ENCODE data around the gene SPECC1. TPM values are rescaled to one million over a fixed set of nuclear protein-coding genes. Genes with fewer than 3 reads are reported as not detected.

Gene SPECC1
- total and polyA plus RNA-seq, 2 of the 13 experiments (the other 11 are each of a cell fraction or from before 2014, with no cell fraction given), result 2.3 to 6.9 TPM

DNA sequence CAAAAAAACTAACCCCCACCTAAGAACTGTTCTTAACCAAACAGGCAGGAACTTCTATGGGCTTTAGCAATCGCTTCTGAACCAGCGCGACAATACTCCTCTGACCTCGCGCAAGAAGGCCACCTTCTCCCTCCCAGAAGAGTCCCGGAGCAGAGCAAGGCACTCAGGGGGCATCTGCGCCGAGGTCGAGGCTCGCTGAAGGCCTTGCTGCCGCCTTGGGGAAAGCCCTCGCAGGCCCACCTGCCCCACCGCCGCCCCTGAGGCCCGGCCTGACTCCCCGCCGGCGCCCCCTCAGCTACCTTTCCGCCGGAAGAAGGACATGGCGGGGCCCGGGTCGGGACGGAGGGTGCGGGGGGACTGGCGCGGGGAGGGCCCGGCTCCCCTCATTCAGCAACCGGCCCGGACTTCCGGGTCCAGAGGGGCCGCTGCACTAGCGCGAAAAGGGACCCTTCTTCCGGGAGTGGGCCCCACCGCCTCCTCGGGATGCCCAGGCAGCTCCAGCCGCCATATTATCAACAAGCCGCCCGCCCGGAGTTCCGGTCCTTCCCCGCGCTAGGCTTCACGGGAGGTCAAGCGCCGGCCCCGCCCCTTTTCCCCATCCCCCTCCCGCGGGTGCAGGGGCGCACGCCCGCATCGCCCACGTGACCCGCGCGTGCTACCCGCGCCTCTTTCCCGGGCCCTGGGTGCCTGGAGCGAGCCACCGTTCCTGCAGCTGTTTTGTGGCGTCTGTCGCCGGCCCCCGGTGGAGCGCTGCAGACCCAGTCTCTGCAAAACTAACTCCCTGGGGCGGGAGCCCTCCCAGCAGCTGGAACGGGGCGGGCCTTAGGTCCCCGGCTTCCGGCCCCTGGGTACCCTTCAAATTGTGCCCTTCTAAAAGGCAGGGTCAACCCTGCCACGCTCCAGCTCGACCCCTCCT is 31.6 kb upstream of the SPECC1 start, which contains the start of gene AKAP10 (continued):
- TF ChIP-seq, protein P1, sequence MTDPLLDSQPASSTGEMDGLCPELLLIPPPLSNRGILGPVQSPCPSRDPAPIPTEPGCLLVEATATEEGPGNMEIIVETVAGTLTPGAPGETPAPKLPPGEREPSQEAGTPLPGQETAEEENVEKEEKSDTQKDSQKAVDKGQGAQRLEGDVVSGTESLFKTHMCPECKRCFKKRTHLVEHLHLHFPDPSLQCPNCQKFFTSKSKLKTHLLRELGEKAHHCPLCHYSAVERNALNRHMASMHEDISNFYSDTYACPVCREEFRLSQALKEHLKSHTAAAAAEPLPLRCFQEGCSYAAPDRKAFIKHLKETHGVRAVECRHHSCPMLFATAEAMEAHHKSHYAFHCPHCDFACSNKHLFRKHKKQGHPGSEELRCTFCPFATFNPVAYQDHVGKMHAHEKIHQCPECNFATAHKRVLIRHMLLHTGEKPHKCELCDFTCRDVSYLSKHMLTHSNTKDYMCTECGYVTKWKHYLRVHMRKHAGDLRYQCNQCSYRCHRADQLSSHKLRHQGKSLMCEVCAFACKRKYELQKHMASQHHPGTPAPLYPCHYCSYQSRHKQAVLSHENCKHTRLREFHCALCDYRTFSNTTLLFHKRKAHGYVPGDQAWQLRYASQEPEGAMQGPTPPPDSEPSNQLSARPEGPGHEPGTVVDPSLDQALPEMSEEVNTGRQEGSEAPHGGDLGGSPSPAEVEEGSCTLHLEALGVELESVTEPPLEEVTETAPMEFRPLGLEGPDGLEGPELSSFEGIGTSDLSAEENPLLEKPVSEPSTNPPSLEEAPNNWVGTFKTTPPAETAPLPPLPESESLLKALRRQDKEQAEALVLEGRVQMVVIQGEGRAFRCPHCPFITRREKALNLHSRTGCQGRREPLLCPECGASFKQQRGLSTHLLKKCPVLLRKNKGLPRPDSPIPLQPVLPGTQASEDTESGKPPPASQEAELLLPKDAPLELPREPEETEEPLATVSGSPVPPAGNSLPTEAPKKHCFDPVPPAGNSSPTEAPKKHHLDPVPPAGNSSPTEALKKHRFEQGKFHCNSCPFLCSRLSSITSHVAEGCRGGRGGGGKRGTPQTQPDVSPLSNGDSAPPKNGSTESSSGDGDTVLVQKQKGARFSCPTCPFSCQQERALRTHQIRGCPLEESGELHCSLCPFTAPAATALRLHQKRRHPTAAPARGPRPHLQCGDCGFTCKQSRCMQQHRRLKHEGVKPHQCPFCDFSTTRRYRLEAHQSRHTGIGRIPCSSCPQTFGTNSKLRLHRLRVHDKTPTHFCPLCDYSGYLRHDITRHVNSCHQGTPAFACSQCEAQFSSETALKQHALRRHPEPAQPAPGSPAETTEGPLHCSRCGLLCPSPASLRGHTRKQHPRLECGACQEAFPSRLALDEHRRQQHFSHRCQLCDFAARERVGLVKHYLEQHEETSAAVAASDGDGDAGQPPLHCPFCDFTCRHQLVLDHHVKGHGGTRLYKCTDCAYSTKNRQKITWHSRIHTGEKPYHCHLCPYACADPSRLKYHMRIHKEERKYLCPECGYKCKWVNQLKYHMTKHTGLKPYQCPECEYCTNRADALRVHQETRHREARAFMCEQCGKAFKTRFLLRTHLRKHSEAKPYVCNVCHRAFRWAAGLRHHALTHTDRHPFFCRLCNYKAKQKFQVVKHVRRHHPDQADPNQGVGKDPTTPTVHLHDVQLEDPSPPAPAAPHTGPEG (CRISPR knock-in tag; IDR thresholded peaks at IDR 0.05), result peak; percentile 87; the same call in 1 of the 2 replicates
- TF ChIP-seq, protein P2, sequence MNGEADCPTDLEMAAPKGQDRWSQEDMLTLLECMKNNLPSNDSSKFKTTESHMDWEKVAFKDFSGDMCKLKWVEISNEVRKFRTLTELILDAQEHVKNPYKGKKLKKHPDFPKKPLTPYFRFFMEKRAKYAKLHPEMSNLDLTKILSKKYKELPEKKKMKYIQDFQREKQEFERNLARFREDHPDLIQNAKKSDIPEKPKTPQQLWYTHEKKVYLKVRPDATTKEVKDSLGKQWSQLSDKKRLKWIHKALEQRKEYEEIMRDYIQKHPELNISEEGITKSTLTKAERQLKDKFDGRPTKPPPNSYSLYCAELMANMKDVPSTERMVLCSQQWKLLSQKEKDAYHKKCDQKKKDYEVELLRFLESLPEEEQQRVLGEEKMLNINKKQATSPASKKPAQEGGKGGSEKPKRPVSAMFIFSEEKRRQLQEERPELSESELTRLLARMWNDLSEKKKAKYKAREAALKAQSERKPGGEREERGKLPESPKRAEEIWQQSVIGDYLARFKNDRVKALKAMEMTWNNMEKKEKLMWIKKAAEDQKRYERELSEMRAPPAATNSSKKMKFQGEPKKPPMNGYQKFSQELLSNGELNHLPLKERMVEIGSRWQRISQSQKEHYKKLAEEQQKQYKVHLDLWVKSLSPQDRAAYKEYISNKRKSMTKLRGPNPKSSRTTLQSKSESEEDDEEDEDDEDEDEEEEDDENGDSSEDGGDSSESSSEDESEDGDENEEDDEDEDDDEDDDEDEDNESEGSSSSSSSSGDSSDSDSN (CRISPR knock-in tag; IDR thresholded peaks at IDR 0.05), result peak; percentile 77
- TF ChIP-seq FLYWCH1 (CRISPR knock-in tag; IDR thresholded peaks at IDR 0.05) (peak; percentile 48; the same call in 1 of the 2 replicates), NFYC (CRISPR knock-in tag; IDR thresholded peaks at IDR 0.05) (no peak; the same call in none of the 2 replicates), ZNF430 (CRISPR knock-in tag; IDR thresholded peaks at IDR 0.05) (peak; percentile 84; the same call in 1 of the 2 replicates), NCOA5 (CRISPR knock-in tag; IDR thresholded peaks at IDR 0.05) (no peak), ZNF589 (CRISPR knock-in tag; conservative IDR thresholded peaks at IDR 0.05) (peak; percentile 90; the same call in 1 of the 2 replicates), NCOR1 (IDR thresholded peaks at IDR 0.05; ENCODE audit: borderline replicate concordance, low read length) (no peak), ZBTB21 (CRISPR knock-in tag; IDR thresholded peaks at IDR 0.05) (no peak), JUND (CRISPR knock-in tag; IDR thresholded peaks at IDR 0.05) (0 out of 2 replicates have a peak, but pooled peaks have one; percentile 38)
- TF ChIP-seq, protein P3, sequence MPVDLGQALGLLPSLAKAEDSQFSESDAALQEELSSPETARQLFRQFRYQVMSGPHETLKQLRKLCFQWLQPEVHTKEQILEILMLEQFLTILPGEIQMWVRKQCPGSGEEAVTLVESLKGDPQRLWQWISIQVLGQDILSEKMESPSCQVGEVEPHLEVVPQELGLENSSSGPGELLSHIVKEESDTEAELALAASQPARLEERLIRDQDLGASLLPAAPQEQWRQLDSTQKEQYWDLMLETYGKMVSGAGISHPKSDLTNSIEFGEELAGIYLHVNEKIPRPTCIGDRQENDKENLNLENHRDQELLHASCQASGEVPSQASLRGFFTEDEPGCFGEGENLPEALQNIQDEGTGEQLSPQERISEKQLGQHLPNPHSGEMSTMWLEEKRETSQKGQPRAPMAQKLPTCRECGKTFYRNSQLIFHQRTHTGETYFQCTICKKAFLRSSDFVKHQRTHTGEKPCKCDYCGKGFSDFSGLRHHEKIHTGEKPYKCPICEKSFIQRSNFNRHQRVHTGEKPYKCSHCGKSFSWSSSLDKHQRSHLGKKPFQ (CRISPR knock-in tag; IDR thresholded peaks at IDR 0.05; ENCODE audit: insufficient replicate concordance), result peak; percentile 84
- TF ChIP-seq, protein P4, sequence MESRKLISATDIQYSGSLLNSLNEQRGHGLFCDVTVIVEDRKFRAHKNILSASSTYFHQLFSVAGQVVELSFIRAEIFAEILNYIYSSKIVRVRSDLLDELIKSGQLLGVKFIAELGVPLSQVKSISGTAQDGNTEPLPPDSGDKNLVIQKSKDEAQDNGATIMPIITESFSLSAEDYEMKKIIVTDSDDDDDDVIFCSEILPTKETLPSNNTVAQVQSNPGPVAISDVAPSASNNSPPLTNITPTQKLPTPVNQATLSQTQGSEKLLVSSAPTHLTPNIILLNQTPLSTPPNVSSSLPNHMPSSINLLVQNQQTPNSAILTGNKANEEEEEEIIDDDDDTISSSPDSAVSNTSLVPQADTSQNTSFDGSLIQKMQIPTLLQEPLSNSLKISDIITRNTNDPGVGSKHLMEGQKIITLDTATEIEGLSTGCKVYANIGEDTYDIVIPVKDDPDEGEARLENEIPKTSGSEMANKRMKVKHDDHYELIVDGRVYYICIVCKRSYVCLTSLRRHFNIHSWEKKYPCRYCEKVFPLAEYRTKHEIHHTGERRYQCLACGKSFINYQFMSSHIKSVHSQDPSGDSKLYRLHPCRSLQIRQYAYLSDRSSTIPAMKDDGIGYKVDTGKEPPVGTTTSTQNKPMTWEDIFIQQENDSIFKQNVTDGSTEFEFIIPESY (CRISPR knock-in tag; IDR thresholded peaks at IDR 0.05), result no peak
- TF ChIP-seq, protein P5, sequence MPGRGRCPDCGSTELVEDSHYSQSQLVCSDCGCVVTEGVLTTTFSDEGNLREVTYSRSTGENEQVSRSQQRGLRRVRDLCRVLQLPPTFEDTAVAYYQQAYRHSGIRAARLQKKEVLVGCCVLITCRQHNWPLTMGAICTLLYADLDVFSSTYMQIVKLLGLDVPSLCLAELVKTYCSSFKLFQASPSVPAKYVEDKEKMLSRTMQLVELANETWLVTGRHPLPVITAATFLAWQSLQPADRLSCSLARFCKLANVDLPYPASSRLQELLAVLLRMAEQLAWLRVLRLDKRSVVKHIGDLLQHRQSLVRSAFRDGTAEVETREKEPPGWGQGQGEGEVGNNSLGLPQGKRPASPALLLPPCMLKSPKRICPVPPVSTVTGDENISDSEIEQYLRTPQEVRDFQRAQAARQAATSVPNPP (CRISPR knock-in tag; IDR thresholded peaks at IDR 0.05), result peak; percentile 87
